Measurements from ENCODE around the gene NSUN6. TPM values are rescaled to one million over a fixed set of nuclear protein-coding genes. Genes with fewer than 3 reads are reported as not detected.

NSUN6 gene
- total RNA-seq, 3 donors from 2014 or later, result 11.8 to 28.4 (median 18.0) TPM

DNA sequence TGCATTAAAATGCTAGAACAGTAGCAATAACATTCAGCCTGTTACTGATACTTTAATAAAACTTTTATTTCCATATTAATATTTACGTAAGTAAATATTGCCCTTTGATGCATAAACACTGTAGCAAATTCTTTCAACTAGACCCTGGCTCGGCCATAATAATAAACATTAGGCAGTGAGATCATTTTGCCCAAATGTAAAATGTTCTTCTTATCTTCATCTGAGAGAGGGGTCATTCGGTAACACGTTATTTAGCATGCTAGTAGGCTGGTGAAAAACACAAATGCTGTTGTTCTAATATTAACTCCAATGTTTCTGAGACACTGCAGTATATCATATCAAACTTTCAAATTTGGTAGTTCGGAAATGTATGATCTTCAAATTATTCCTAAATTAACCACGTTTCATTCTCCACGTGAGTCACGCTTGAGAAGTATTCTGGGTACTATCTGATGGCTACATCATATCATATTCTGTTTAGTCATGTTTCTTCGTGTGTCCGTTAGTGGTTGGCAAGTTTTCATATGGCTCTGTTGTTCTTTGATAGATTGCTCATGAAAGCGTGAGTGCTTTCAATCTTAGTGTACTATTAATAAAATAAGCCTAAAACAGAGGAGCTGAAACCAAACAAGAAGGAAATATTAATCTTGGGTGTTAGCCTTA, 145.8 kb downstream of the NSUN6 start:
- Histone ChIP-seq H3K4me3 (no peak overlapping the region), H3K27ac (no peak overlapping the region)
- TF ChIP-seq POLR2AphosphoS5 (IDR thresholded peaks at IDR 0.05) (no peak), POLR2A (IDR thresholded peaks at IDR 0.05) (no peak)
- TF ChIP-seq, protein P1, sequence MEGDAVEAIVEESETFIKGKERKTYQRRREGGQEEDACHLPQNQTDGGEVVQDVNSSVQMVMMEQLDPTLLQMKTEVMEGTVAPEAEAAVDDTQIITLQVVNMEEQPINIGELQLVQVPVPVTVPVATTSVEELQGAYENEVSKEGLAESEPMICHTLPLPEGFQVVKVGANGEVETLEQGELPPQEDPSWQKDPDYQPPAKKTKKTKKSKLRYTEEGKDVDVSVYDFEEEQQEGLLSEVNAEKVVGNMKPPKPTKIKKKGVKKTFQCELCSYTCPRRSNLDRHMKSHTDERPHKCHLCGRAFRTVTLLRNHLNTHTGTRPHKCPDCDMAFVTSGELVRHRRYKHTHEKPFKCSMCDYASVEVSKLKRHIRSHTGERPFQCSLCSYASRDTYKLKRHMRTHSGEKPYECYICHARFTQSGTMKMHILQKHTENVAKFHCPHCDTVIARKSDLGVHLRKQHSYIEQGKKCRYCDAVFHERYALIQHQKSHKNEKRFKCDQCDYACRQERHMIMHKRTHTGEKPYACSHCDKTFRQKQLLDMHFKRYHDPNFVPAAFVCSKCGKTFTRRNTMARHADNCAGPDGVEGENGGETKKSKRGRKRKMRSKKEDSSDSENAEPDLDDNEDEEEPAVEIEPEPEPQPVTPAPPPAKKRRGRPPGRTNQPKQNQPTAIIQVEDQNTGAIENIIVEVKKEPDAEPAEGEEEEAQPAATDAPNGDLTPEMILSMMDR (IDR thresholded peaks at IDR 0.05), result no peak

DNA sequence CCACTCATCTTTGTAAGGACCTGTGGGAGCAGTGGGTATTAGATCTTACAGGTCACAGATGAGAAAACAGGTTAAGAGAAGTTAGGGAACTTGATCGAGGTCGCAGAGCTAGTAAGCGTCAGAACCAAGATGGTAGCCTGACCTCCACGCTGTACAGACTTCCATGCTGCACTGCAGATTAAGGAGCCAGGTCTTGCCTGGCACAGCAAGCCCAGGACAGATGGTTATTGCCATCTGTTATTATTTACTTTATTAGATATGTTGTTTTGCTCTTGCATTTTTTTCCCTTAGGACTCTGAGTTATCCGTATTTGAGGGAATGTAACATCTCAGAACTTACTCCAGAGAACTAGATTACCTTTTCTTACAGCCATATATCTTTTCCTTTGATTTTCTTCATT, 147.2 kb downstream of the NSUN6 start:
- H3K9me3 ChIP-seq, result no peaks in the 10 kb centered on the region
- TF ChIP-seq POLR2AphosphoS5 (IDR thresholded peaks at IDR 0.05), result no peak
- TF ChIP-seq, protein P1 (IDR thresholded peaks at IDR 0.05), result no peak
- H3K36me3 ChIP-seq, result no peaks in the 10 kb centered on the region
- H3K4me3 ChIP-seq, result no peak overlapping the region
- intact Hi-C loops (cut with DNase I; ENCODE audit: low total_unique reads), result no loop called here
- no peak for DNase-seq (ENCODE audit: low spot score in 2 of 2)
- no peaks in the 10 kb centered on the region for H3K27me3 ChIP-seq
- H3K4me1 ChIP-seq, result no peaks in the 10 kb centered on the region
- H3K27ac ChIP-seq, result no peak overlapping the region

More for the DNA sequence above, 145.8 kb downstream of the NSUN6 start:
- intact Hi-C loops (cut with DNase I; ENCODE audit: low total_unique reads), result no loop called here
- H3K36me3 ChIP-seq, result no peaks in the 10 kb centered on the region
- no peaks in the 10 kb centered on the region for H3K27me3 ChIP-seq
- H3K9me3 ChIP-seq, result no peaks in the 10 kb centered on the region
- no peaks in the 10 kb centered on the region for H3K4me1 ChIP-seq
- no peak for DNase-seq (ENCODE audit: low spot score in 2 of 2)

DNA sequence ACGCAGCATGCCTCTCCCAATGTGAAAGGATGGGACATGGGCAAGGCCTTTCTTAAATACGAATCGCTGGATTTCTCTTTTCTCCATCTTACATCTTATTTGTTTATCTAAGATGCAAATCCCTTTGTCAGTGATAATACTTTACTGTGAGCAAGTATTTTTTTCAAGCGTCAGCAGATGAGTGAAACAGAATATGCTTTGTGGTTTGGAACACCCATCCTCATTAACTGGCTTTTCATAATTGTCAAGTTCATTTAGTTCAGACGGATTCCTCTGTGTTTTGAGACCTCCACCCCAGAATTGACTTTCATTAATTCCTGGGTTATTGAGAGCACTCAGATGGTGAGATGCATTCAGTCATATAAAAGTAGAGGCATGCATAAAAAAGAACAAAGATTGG, 149.8 kb downstream of the NSUN6 start:
- no peak for DNase-seq (ENCODE audit: low spot score in 2 of 2)
- Histone ChIP-seq H3K4me3 (no peak overlapping the region), H3K36me3 (no peaks in the 10 kb centered on the region), H3K4me1 (no peaks in the 10 kb centered on the region), H3K27ac (no peak overlapping the region), H3K27me3 (no peaks in the 10 kb centered on the region), H3K9me3 (no peaks in the 10 kb centered on the region)
- intact Hi-C loops (cut with DNase I; ENCODE audit: low total_unique reads), result no loop called here
- TF ChIP-seq POLR2AphosphoS5 (IDR thresholded peaks at IDR 0.05) (no peak), POLR2A (IDR thresholded peaks at IDR 0.05) (no peak)
- TF ChIP-seq, protein P1 (IDR thresholded peaks at IDR 0.05), result no peak

DNA sequence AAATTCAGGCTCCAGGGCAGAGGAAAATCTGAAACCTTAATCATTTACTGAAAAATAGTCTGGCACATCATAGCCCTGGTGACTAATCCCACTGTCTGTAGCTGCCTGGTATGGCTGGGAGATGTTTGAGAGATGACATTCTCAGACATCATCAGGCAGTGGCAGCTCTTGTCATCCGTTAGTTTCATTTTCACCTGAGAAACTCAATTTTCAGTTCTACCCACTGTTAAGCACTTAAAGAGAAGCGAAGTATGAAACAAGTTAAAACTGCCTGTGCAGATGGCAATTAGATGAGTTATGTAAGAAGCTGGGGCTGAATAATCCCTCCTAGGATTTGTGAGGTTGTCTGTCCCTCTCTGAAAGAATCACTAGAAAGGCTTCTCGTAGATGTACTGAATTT, 150.2 kb downstream of the NSUN6 start:
- TF ChIP-seq POLR2AphosphoS5 (IDR thresholded peaks at IDR 0.05), result no peak
- TF ChIP-seq, protein P1 (IDR thresholded peaks at IDR 0.05), result no peak
- no peak for TF ChIP-seq POLR2A (IDR thresholded peaks at IDR 0.05)
- no peak for DNase-seq (ENCODE audit: low spot score in 2 of 2)
- Histone ChIP-seq H3K36me3 (no peaks in the 10 kb centered on the region), H3K27ac (no peak overlapping the region), H3K4me1 (no peaks in the 10 kb centered on the region), H3K9me3 (no peaks in the 10 kb centered on the region), H3K4me3 (no peak overlapping the region), H3K27me3 (no peaks in the 10 kb centered on the region)
- intact Hi-C loops (cut with DNase I; ENCODE audit: low total_unique reads), result no loop called here

DNA sequence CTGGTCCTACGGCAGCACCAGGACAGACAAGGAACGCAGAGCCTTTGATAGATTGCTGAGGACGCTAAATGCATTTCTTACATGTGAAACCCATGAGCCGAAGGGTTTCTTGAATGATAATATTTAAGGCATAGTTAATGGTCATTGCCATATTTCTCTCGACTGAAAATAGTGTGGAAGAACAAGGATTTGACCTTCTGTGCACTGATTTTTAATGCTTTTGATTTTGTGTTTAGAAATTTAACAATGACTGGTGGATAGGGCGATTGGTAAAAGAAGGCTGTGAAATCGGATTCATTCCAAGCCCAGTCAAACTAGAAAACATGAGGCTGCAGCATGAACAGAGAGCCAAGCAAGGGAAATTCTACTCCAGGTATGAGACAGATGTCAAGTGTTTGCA, 150.8 kb downstream of the NSUN6 start:
- no peaks in the 10 kb centered on the region for H3K36me3 ChIP-seq
- H3K4me3 ChIP-seq, result no peak overlapping the region
- H3K27me3 ChIP-seq, result no peaks in the 10 kb centered on the region
- no peak overlapping the region for H3K27ac ChIP-seq
- DNase-seq (ENCODE audit: low spot score in 2 of 2), result no peak
- H3K9me3 ChIP-seq, result no peaks in the 10 kb centered on the region
- no peak for TF ChIP-seq POLR2A (IDR thresholded peaks at IDR 0.05)
- TF ChIP-seq, protein P1 (IDR thresholded peaks at IDR 0.05), result no peak
- TF ChIP-seq POLR2AphosphoS5 (IDR thresholded peaks at IDR 0.05), result no peak
- intact Hi-C loops (cut with DNase I; ENCODE audit: low total_unique reads), result no loop called here
- no peaks in the 10 kb centered on the region for H3K4me1 ChIP-seq
